HFF-Myc (cell line): ENCODE results near the gene ERGIC2.

Source experiments
- DNase-seq: peaks from one replicate; pipeline ENCODE4 v3.0.0-alpha.2; 2011; ENCODE audit warnings: low read depth; ENCODE audit errors: extremely low read depth
- H3K4me3 ChIP-seq: replicated peaks from 2 replicates; pipeline ENCODE4 v1.5.1; 2011; ENCODE audit warnings: low read depth, mild to moderate bottlenecking, control low read depth, low read length
- TF ChIP-seq, protein P1 (sequence below): IDR thresholded peaks from 2 replicates; pipeline ENCODE4 v1.5.1; 2012; ENCODE audit warnings: mild to moderate bottlenecking, low read depth, low read length, control low read depth; ENCODE audit errors: missing control alignments

Gene ERGIC2

GRCh38 chr12:29425722-29426121, 44.8 kb upstream of the ERGIC2 start:
- DNase-seq, result no peak
- TF ChIP-seq, protein P1, sequence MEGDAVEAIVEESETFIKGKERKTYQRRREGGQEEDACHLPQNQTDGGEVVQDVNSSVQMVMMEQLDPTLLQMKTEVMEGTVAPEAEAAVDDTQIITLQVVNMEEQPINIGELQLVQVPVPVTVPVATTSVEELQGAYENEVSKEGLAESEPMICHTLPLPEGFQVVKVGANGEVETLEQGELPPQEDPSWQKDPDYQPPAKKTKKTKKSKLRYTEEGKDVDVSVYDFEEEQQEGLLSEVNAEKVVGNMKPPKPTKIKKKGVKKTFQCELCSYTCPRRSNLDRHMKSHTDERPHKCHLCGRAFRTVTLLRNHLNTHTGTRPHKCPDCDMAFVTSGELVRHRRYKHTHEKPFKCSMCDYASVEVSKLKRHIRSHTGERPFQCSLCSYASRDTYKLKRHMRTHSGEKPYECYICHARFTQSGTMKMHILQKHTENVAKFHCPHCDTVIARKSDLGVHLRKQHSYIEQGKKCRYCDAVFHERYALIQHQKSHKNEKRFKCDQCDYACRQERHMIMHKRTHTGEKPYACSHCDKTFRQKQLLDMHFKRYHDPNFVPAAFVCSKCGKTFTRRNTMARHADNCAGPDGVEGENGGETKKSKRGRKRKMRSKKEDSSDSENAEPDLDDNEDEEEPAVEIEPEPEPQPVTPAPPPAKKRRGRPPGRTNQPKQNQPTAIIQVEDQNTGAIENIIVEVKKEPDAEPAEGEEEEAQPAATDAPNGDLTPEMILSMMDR, result no peak

GRCh38 chr12:29416748-29417147, 35.8 kb upstream of the ERGIC2 start:
- no peak overlapping the region for H3K4me3 ChIP-seq
- TF ChIP-seq, protein P1, result no peak
- DNase-seq, result no peak

More at GRCh38 chr12:29425722-29426121, 44.8 kb upstream of the ERGIC2 start:
- no peak overlapping the region for H3K4me3 ChIP-seq

GRCh38 chr12:29415111-29415510, 34.1 kb upstream of the ERGIC2 start:
- H3K4me3 ChIP-seq, result no peak overlapping the region
- DNase-seq, result no peak
- TF ChIP-seq, protein P1, result no peak

DNA sequence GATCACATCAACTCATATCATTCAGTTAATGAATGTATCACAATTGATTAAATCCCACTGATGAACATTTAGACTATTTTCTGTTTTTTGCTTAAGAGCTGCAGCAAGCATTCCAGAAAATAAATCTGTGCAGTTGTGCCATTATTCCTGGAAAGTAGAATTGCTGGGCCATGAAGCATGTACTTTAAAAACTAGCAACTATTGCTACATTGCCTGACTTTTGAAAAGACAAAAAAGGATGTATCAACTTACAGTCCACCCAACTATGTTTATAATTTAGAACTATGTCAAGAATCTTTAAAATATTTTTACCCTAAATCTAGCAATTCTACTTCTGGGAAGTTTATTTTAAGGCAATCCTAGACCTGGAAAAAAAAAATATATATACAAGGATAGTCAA, 33.4 kb upstream of the ERGIC2 start:
- H3K4me3 ChIP-seq, result no peak overlapping the region
- no peak for DNase-seq
- TF ChIP-seq, protein P1, result no peak

GRCh38 chr12:29405561-29405960, 24.6 kb upstream of the ERGIC2 start:
- no peak for DNase-seq
- TF ChIP-seq, protein P1, result no peak
- no peak overlapping the region for H3K4me3 ChIP-seq

GRCh38 chr12:29403991-29404390, 23.0 kb upstream of the ERGIC2 start:
- no peak overlapping the region for H3K4me3 ChIP-seq
- no peak for DNase-seq
- TF ChIP-seq, protein P1, result no peak

GRCh38 chr12:29402437-29402836, 21.5 kb upstream of the ERGIC2 start:
- DNase-seq, result no peak
- no peak overlapping the region for H3K4me3 ChIP-seq
- TF ChIP-seq, protein P1, result no peak
